HepG2 (cell line): Measurements from ENCODE around the gene TCF7L2. TPM values are rescaled to one million over a fixed set of nuclear protein-coding genes. Genes with fewer than 3 reads are reported as not detected.
A peak's percentile ranks its signal among the peaks of the same experiment; 100 is the strongest.

ENCODE experiments used
- ARNT2 ChIP-seq: sonication (generic); formaldehyde crosslinking; IDR thresholded peaks from 2 replicates; pipeline ENCODE4 v1.8.0; 2022; ENCODE audit warnings: mild to moderate bottlenecking, low read depth, missing genetic modification reagents, moderate library complexity
- CHD4 ChIP-seq: fragments of 200-600 bp; sonication (generic); IDR thresholded peaks from 2 replicates; pipeline ENCODE4 v1.7.0; 2017; ENCODE audit warnings: mild to moderate bottlenecking, low read length, borderline replicate concordance
- CREB3 ChIP-seq: sonication (generic); formaldehyde crosslinking; IDR thresholded peaks from 2 replicates; pipeline ENCODE4 v1.5.0; 2020; ENCODE audit warnings: missing genetic modification reagents
- E2F5 ChIP-seq: sonication (generic); formaldehyde crosslinking; conservative IDR thresholded peaks from 2 replicates; pipeline ENCODE4 v1.4.0; 2020; ENCODE audit warnings: missing genetic modification reagents
- GATA4 ChIP-seq: sonication (generic); IDR thresholded peaks from 2 replicates; pipeline ENCODE4 v1.6.1; 2016; ENCODE audit warnings: antibody characterized with exemption, low read depth, borderline replicate concordance
- LRRFIP1 ChIP-seq: sonication (generic); formaldehyde crosslinking; conservative IDR thresholded peaks from 2 replicates; pipeline ENCODE4 v1.4.0; 2020; ENCODE audit warnings: missing genetic modification reagents
- MEF2D ChIP-seq: sonication (generic); formaldehyde crosslinking; IDR thresholded peaks from 2 replicates; pipeline ENCODE4 v1.5.1; 2020; ENCODE audit warnings: mild to moderate bottlenecking, missing genetic modification reagents
- NFYB ChIP-seq: sonication (generic); formaldehyde crosslinking; IDR thresholded peaks from 2 replicates; pipeline ENCODE4 v1.4.0; 2020; ENCODE audit warnings: missing genetic modification reagents
- RFXAP ChIP-seq: sonication (generic); formaldehyde crosslinking; IDR thresholded peaks from 2 replicates; pipeline ENCODE4 v1.4.0; 2020; ENCODE audit warnings: missing genetic modification reagents, borderline replicate concordance
- SMARCC2 ChIP-seq: fragments of 450-650 bp; IDR thresholded peaks from 2 replicates; pipeline ENCODE4 v1.6.1; 2017; ENCODE audit warnings: antibody characterized with exemption, mild to moderate bottlenecking
- SMC3 ChIP-seq: IDR thresholded peaks from 2 replicates; pipeline ENCODE4 v1.6.1; 2011; ENCODE audit warnings: low read length, improper control_type of control experiment
- YEATS4 ChIP-seq: sonication (generic); formaldehyde crosslinking; IDR thresholded peaks from 2 replicates; pipeline ENCODE4 v1.4.0; 2020; ENCODE audit warnings: missing genetic modification reagents, borderline replicate concordance
- ZMYM2 ChIP-seq: sonication (generic); formaldehyde crosslinking; IDR thresholded peaks from 2 replicates; pipeline ENCODE4 v1.8.0; 2022; ENCODE audit warnings: mild to moderate bottlenecking, missing genetic modification reagents
- ZNF230 ChIP-seq: sonication (generic); formaldehyde crosslinking; IDR thresholded peaks from 2 replicates; pipeline ENCODE4 v1.4.0; 2020; ENCODE audit warnings: mild to moderate bottlenecking, missing genetic modification reagents
- ZNF263 ChIP-seq: sonication (generic); formaldehyde crosslinking; IDR thresholded peaks from 2 replicates; pipeline ENCODE4 v1.4.0; 2020; ENCODE audit warnings: missing genetic modification reagents
- ZNF350 ChIP-seq: sonication (generic); formaldehyde crosslinking; IDR thresholded peaks from 2 replicates; pipeline ENCODE4 v1.4.0; 2020; ENCODE audit warnings: mild to moderate bottlenecking, low read depth, missing genetic modification reagents, borderline replicate concordance
- ZNF468 ChIP-seq: sonication (generic); formaldehyde crosslinking; IDR thresholded peaks from 2 replicates; pipeline ENCODE4 v1.8.0; 2022; ENCODE audit warnings: mild to moderate bottlenecking, moderate library complexity, missing genetic modification reagents
- ZNF501 ChIP-seq: sonication (generic); formaldehyde crosslinking; IDR thresholded peaks from 2 replicates; pipeline ENCODE4 v1.5.1; 2020; ENCODE audit warnings: mild to moderate bottlenecking, moderate library complexity, missing genetic modification reagents
- ZNF543 ChIP-seq: sonication (generic); formaldehyde crosslinking; IDR thresholded peaks from 2 replicates; pipeline ENCODE4 v1.4.0; 2020; ENCODE audit warnings: mild to moderate bottlenecking, missing genetic modification reagents
- polyA plus RNA-seq, 8 experiments: library from polyadenylated mRNA; depleted of rRNA in 3 of 8; stranded (reverse) in 7 of 8; unstranded in 1 of 8; fragments of >200 nt; fragmentation: Illumina TruSeq in 4 of 8; extraction: Trizol in 4 of 8; gene quantifications; 2 replicates each; pipeline versions ENCODE4 v1.2.1 to v1.2.3, GENCODE V29; 2011 to 2016; ENCODE audit warnings: low read depth in 4 of 8, missing spikeins in 1 of 8, mixed read lengths in 1 of 8; ENCODE audit not compliant: insufficient read depth in 1 of 8
- total RNA-seq, 5 experiments: library from RNA; depleted of rRNA; stranded (reverse); fragments of >200 nt; fragmentation: Illumina TruSeq; extraction: Trizol; gene quantifications; 2 replicates each; pipeline ENCODE4 v1.2.3, GENCODE V29; 2016; ENCODE audit warnings: low read depth in 1 of 5
- TF ChIP-seq, protein P1 (sequence below): sonication (generic); formaldehyde crosslinking; IDR thresholded peaks from 2 replicates; pipeline ENCODE4 v1.5.1; 2020; ENCODE audit warnings: mild to moderate bottlenecking, missing genetic modification reagents
- TF ChIP-seq, protein P2 (sequence below): sonication (generic); formaldehyde crosslinking; conservative IDR thresholded peaks from 2 replicates; pipeline ENCODE4 v1.4.0; 2020; ENCODE audit warnings: missing genetic modification reagents

TCF7L2 gene
- total and polyA plus RNA-seq, 2 of the 13 experiments (the other 11 are each of a cell fraction or from before 2014, with no cell fraction given) = 3.9 to 13.7 TPM

DNA sequence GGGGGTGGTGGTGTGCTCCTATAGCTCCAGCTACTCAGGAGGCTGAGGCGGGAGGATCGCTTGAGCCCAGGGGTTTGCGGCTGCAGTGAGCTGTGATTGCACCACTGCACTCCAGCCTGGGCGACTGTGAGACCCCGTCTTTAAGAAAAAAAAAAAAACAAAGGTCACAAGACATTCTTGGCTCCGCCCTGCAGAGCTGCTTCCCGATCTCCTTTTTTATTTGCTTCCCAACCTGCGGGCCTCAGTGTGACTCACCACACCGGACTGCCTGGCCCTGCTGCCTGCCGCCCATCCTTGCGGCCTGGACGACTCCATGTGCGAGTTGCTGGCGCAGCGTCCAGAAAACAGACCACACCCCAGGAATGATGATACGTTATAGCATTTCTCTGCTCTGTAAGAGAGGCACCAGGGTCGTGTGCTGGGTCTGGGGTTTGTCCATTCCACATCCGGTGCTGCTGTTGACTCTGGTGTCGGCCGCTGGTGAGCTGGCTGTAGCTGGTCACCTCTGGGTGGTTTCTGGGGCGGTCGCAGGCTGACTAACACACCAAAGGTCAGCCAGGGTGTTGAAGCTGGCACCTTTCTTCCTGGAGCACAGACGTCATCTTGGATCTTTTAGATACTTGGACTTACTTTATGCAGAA lies 123.6 kb downstream of the TCF7L2 start (continued):
- TF ChIP-seq NFYB (CRISPR knock-in tag) (no peak), MEF2D (0 out of 2 replicates have a peak, but pooled peaks have one; percentile 64), ARNT2 (CRISPR knock-in tag) (0 out of 2 replicates have a peak, but pooled peaks have one; percentile 9), YEATS4 (peak; percentile 60; the same call in 1 of the 2 replicates), CHD4 (no peak), ZMYM2 (CRISPR knock-in tag) (peak; percentile 22; the same call in 1 of the 2 replicates), E2F5 (CRISPR knock-in tag) (no peak), SMARCC2 (no peak), SMC3 (no peak), LRRFIP1 (CRISPR knock-in tag) (no peak), ZNF263 (CRISPR knock-in tag) (peak; percentile 37; the same call in 1 of the 2 replicates), ZNF350 (CRISPR knock-in tag) (peak; percentile 80), ZNF230 (peak; percentile 74; the same call in 1 of the 2 replicates), CREB3 (no peak), GATA4 (no peak), ZNF468 (no peak), ZNF501 (peak; percentile 84), ZNF543 (CRISPR knock-in tag) (no peak), RFXAP (CRISPR knock-in tag) (no peak)
- TF ChIP-seq, protein P1, sequence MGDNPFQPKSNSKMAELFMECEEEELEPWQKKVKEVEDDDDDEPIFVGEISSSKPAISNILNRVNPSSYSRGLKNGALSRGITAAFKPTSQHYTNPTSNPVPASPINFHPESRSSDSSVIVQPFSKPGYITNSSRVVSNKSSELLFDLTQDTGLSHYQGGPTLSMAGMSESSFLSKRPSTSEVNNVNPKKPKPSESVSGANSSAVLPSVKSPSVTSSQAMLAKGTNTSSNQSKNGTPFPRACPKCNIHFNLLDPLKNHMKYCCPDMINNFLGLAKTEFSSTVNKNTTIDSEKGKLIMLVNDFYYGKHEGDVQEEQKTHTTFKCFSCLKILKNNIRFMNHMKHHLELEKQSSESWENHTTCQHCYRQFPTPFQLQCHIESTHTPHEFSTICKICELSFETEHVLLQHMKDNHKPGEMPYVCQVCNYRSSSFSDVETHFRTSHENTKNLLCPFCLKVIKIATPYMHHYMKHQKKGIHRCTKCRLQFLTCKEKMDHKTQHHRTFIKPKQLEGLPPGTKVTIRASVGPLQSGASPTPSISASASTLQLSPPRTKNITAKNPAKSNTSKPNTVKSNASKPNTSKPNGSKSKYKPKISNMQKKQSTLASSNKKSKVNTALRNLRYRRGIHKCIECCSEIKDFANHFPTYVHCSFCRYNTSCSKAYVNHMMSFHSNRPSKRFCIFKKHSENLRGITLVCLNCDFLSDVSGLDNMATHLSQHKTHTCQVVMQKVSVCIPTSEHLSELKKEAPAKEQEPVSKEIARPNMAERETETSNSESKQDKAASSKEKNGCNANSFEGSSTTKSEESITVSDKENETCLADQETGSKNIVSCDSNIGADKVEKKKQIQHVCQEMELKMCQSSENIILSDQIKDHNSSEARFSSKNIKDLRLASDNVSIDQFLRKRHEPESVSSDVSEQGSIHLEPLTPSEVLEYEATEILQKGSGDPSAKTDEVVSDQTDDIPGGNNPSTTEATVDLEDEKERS (CRISPR knock-in tag) = peak; percentile 53; the same call in 1 of the 2 replicates
- TF ChIP-seq, protein P2, sequence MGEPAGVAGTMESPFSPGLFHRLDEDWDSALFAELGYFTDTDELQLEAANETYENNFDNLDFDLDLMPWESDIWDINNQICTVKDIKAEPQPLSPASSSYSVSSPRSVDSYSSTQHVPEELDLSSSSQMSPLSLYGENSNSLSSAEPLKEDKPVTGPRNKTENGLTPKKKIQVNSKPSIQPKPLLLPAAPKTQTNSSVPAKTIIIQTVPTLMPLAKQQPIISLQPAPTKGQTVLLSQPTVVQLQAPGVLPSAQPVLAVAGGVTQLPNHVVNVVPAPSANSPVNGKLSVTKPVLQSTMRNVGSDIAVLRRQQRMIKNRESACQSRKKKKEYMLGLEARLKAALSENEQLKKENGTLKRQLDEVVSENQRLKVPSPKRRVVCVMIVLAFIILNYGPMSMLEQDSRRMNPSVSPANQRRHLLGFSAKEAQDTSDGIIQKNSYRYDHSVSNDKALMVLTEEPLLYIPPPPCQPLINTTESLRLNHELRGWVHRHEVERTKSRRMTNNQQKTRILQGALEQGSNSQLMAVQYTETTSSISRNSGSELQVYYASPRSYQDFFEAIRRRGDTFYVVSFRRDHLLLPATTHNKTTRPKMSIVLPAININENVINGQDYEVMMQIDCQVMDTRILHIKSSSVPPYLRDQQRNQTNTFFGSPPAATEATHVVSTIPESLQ = no peak
